ENCODE measurements around the gene GET4. TPM values are rescaled to one million over a fixed set of nuclear protein-coding genes. Genes with fewer than 3 reads are reported as not detected.

GET4 gene
- total RNA-seq, 1 experiment from 2014 or later = 130 TPM

GRCh38 chr7:889025-889390, 12.7 kb downstream of the GET4 start:
- Histone ChIP-seq H3K4me1 (no peaks in the 10 kb centered on the region), H3K36me3 (ENCODE audit: control insufficient read depth, insufficient read depth, low read length) (peaks cover 10% of the 10 kb centered on the region), H3K9me3 (no peaks in the 10 kb centered on the region), H3K27me3 (replicated peaks; ENCODE audit: control insufficient read depth, insufficient read depth, low read length) (no peaks in the 10 kb centered on the region), H3K4me3 (ENCODE audit: low read depth, low read length) (no peak overlapping the region)
- H3K9me3 Mint-ChIP-seq (ENCODE audit: unreplicated experiment) = peaks cover 7% of the 10 kb centered on the region
- BruUV-seq (replicated peaks) = no TSS peak
- no peak for TF ChIP-seq CTCF (IDR thresholded peaks at IDR 0.05; ENCODE audit: insufficient read depth in 1 of 2, low read depth in 1 of 2, low read length in 1 of 2, severe bottlenecking in 1 of 2, unreplicated experiment in 1 of 2)
- POLR2A ChIA-PET = no interaction called here
- no peak overlapping the region for H3K27ac Mint-ChIP-seq (ENCODE audit: unreplicated experiment)
- no peaks in the 10 kb centered on the region for H3K27me3 Mint-ChIP-seq (ENCODE audit: insufficient read depth, unreplicated experiment)
- intact Hi-C loops (cut with micrococcal nuclease; ENCODE audit: unreplicated experiment) = no loop called here
- no peaks in the 10 kb centered on the region for H3K4me1 Mint-ChIP-seq (ENCODE audit: low read depth, unreplicated experiment)
- no peak for DNase-seq
- H3K36me3 Mint-ChIP-seq (ENCODE audit: insufficient read depth, unreplicated experiment) = peaks cover 72% of the 10 kb centered on the region
- CTCF ChIA-PET = no interaction called here
- H3K4me3 Mint-ChIP-seq (ENCODE audit: unreplicated experiment) = no peak overlapping the region

GRCh38 chr7:889391-889790, 13.0 kb downstream of the GET4 start:
- Mint-ChIP-seq H3K9me3 (ENCODE audit: unreplicated experiment) (peaks cover 7% of the 10 kb centered on the region), H3K4me3 (ENCODE audit: unreplicated experiment) (no peak overlapping the region), H3K27ac (ENCODE audit: unreplicated experiment) (no peak overlapping the region), H3K36me3 (ENCODE audit: insufficient read depth, unreplicated experiment) (peaks cover 76% of the 10 kb centered on the region), H3K27me3 (ENCODE audit: insufficient read depth, unreplicated experiment) (no peaks in the 10 kb centered on the region), H3K4me1 (ENCODE audit: low read depth, unreplicated experiment) (no peaks in the 10 kb centered on the region)
- POLR2A ChIA-PET = no interaction called here
- Histone ChIP-seq H3K9me3 (no peaks in the 10 kb centered on the region), H3K36me3 (ENCODE audit: control insufficient read depth, insufficient read depth, low read length) (peaks cover 10% of the 10 kb centered on the region), H3K27me3 (replicated peaks; ENCODE audit: control insufficient read depth, insufficient read depth, low read length) (no peaks in the 10 kb centered on the region), H3K4me1 (no peaks in the 10 kb centered on the region), H3K4me3 (ENCODE audit: low read depth, low read length) (no peak overlapping the region)
- intact Hi-C loops (cut with micrococcal nuclease; ENCODE audit: unreplicated experiment) = no loop called here
- no TSS peak for BruUV-seq (replicated peaks)
- no peak for DNase-seq
- CTCF ChIA-PET = no interaction called here
- no peak for TF ChIP-seq CTCF (IDR thresholded peaks at IDR 0.05; ENCODE audit: insufficient read depth in 1 of 2, low read depth in 1 of 2, low read length in 1 of 2, severe bottlenecking in 1 of 2, unreplicated experiment in 1 of 2)

GRCh38 chr7:890868-891267, 14.5 kb downstream of the GET4 start:
- ChIA-PET POLR2A (no interaction called here), CTCF (no interaction called here)
- TF ChIP-seq CTCF (IDR thresholded peaks at IDR 0.05; ENCODE audit: insufficient read depth in 1 of 2, low read depth in 1 of 2, low read length in 1 of 2, severe bottlenecking in 1 of 2, unreplicated experiment in 1 of 2) = no peak
- H3K27me3 Mint-ChIP-seq (ENCODE audit: insufficient read depth, unreplicated experiment) = no peaks in the 10 kb centered on the region
- H3K36me3 ChIP-seq (ENCODE audit: control insufficient read depth, insufficient read depth, low read length) = peaks cover 10% of the 10 kb centered on the region
- H3K4me1 Mint-ChIP-seq (ENCODE audit: low read depth, unreplicated experiment) = no peaks in the 10 kb centered on the region
- H3K4me3 ChIP-seq (ENCODE audit: low read depth, low read length) = no peak overlapping the region
- no TSS peak for BruUV-seq (replicated peaks)
- intact Hi-C loops (cut with micrococcal nuclease; ENCODE audit: unreplicated experiment) = no loop called here
- no peak overlapping the region for H3K4me3 Mint-ChIP-seq (ENCODE audit: unreplicated experiment)
- no peaks in the 10 kb centered on the region for H3K4me1 ChIP-seq
- peaks cover 7% of the 10 kb centered on the region for H3K9me3 Mint-ChIP-seq (ENCODE audit: unreplicated experiment)
- no peaks in the 10 kb centered on the region for H3K9me3 ChIP-seq
- peaks cover 91% of the 10 kb centered on the region for H3K36me3 Mint-ChIP-seq (ENCODE audit: insufficient read depth, unreplicated experiment)
- H3K27ac Mint-ChIP-seq (ENCODE audit: unreplicated experiment) = no peak overlapping the region
- H3K27me3 ChIP-seq (replicated peaks; ENCODE audit: control insufficient read depth, insufficient read depth, low read length) = no peaks in the 10 kb centered on the region
- no peak for DNase-seq
